OCI-M2 (cell line): ENCODE results near the gene ADAMTSL4.
A peak's percentile ranks its signal among the peaks of the same experiment; 100 is the strongest.
"Not testable (repeated sequence)": the region's sequence is repeated elsewhere in the genome, so short reads cannot be mapped to it uniquely, and the experiment has no call there.

Source experiments
- DNase-seq: peaks from one replicate; lab custom pipeline; 2025; ENCODE audit not compliant: unreplicated experiment; lab: John Stamatoyannopoulos, UW

The ADAMTSL4 gene

GRCh38 chr1:150555198-150555970 lies 6.2 kb downstream of the ADAMTSL4 start:
- no peak for DNase-seq

GRCh38 chr1:150555971-150556865 lies 7.0 kb downstream of the ADAMTSL4 start:
- DNase-seq = no peak

- DNase-seq = no peak
These were observed 7.9 kb downstream of the ADAMTSL4 start for GRCh38 chr1:150557065-150557600.

GRCh38 chr1:150557813-150558212 lies 8.6 kb downstream of the ADAMTSL4 start:
- DNase-seq = no peak

- DNase-seq = no peak
These were observed 9.1 kb downstream of the ADAMTSL4 start for GRCh38 chr1:150558303-150558704.

GRCh38 chr1:150558761-150559655 lies 9.8 kb downstream of the ADAMTSL4 start:
- DNase-seq = no peak

GRCh38 chr1:150559656-150560010 lies 10.4 kb downstream of the ADAMTSL4 start:
- no peak for DNase-seq

GRCh38 chr1:150560011-150560438 lies 10.8 kb downstream of the ADAMTSL4 start:
- DNase-seq = peak; percentile 24

GRCh38 chr1:150560576-150561253 lies 11.5 kb downstream of the ADAMTSL4 start:
- DNase-seq = no peak

GRCh38 chr1:150561254-150561973 lies 12.2 kb downstream of the ADAMTSL4 start:
- peak; percentile 73 for DNase-seq

GRCh38 chr1:150561974-150562445 lies 12.8 kb downstream of the ADAMTSL4 start:
- peak; percentile 42 for DNase-seq

- no peak for DNase-seq
These were observed 13.5 kb downstream of the ADAMTSL4 start for GRCh38 chr1:150562446-150563339.

GRCh38 chr1:150563340-150564038 lies 14.3 kb downstream of the ADAMTSL4 start:
- no peak for DNase-seq

- DNase-seq = no peak
These were observed 15.1 kb downstream of the ADAMTSL4 start for GRCh38 chr1:150564051-150564991.

GRCh38 chr1:150565240-150565991 lies 16.2 kb downstream of the ADAMTSL4 start:
- DNase-seq = not testable (repeated sequence)
